Heart left ventricle (tissue), 16 donors: ENCODE data around the gene CHRNA3. TPM values are rescaled to one million over a fixed set of nuclear protein-coding genes. Genes with fewer than 3 reads are reported as not detected.
"Not testable (repeated sequence)": the region's sequence is repeated elsewhere in the genome, so short reads cannot be mapped to it uniquely, and the experiment has no call there.

ENCODE experiments used
- ATAC-seq, 4 donors: fragments of 200-7000 bp; cut with Tn5 transposase; one replicate each; pipeline ENCODE4 v1.9.1; 2020 to 2022; ENCODE audit warnings: moderate library complexity in 4 of 4, mild to moderate bottlenecking in 3 of 4, moderate number of reproducible peaks in 1 of 4
- DNase-seq, 5 donors: peaks; one replicate each; pipeline ENCODE4 v3.0.0-alpha.2; 2020
- H3K27ac ChIP-seq, 12 donors: fragments of 200-600 bp; sonication (generic) in 4 of 12; one replicate each; pipeline versions ENCODE4 v1.5.0 to v1.8.0; 2016 to 2022; ENCODE audit warnings: mild to moderate bottlenecking in 2 of 12
- H3K27me3 ChIP-seq, 9 donors: fragments of 200-600 bp; sonication (generic) in 2 of 9; one replicate each; pipeline versions ENCODE4 v1.5.1 to v1.8.0; 2016 to 2022; ENCODE audit warnings: mild to moderate bottlenecking in 3 of 9
- H3K36me3 ChIP-seq, 9 donors: fragments of 200-600 bp; sonication (generic) in 2 of 9; one replicate each; pipeline versions ENCODE4 v1.5.0 to v1.8.0; 2018 to 2022; ENCODE audit warnings: mild to moderate bottlenecking in 2 of 9
- H3K4me1 ChIP-seq, 12 donors: fragments of 200-600 bp; sonication (generic) in 4 of 12; one replicate each; pipeline versions ENCODE4 v1.5.0 to v1.8.0; 2016 to 2022; ENCODE audit warnings: mild to moderate bottlenecking in 3 of 12
- H3K4me3 ChIP-seq, 12 donors: fragments of 200-600 bp; sonication (generic) in 4 of 12; one replicate each; pipeline versions ENCODE4 v1.5.0 to v1.8.0; 2017 to 2022; ENCODE audit warnings: mild to moderate bottlenecking in 9 of 12, moderate library complexity in 4 of 12
- H3K9me3 ChIP-seq, 12 donors: fragments of 200-600 bp; sonication (generic) in 4 of 12; one replicate each; pipeline versions ENCODE4 v1.5.0 to v1.8.0; 2016 to 2022; ENCODE audit warnings: mild to moderate bottlenecking in 1 of 12
- POLR2A ChIP-seq, 2 donors: fragments of 450-650 bp; IDR thresholded peaks; one replicate each; pipeline ENCODE4 v1.6.1; 2017; ENCODE audit warnings: antibody characterized with exemption in 2 of 2, mild to moderate bottlenecking in 2 of 2, moderate library complexity in 2 of 2
- WGBS, 4 donors: extraction: QIAGEN DNeasy Blood & Tissue Kit in 2 of 4; methylation state at CpG; one replicate each; pipeline versions ENCODE4 v1.1.5 to v1.1.7; 2013 to 2018; 5-methylcytosine and 5-hydroxymethylcytosine counted together
- intact Hi-C, 10 donors: fragments of 100-400 bp; cut with DNase I; formaldehyde crosslinking; loops; one replicate each; pipeline versions ENCODE4 v1.11.1 to v1.14.2; 2022
- polyA plus RNA-seq, 2 donors: library from polyadenylated mRNA; stranded (reverse); fragments of 200-250 nt; gene quantifications; one replicate each; pipeline ENCODE4 v1.2.3, GENCODE V29; 2013
- total RNA-seq, 9 donors: library from RNA; depleted of rRNA in 2 of 9; stranded (reverse); fragments of >200 nt in 2 of 9; fragmentation: NEBNext Ultra II Directional in 3 of 9; extraction: Animal tissue kit (Norgen Biotek cat#: 25700) in 3 of 9; gene quantifications; one replicate each; pipeline versions ENCODE4 v1.1.0 to v1.2.4, GENCODE V29; 2016 to 2023
- TF ChIP-seq, protein P1 (sequence below), 12 donors: fragments of 200-600 bp; sonication (generic) in 4 of 12; IDR thresholded peaks; one replicate each; pipeline versions ENCODE4 v1.5.0 to v1.8.0; 2018 to 2022; ENCODE audit warnings: antibody characterized with exemption in 12 of 12, mild to moderate bottlenecking in 5 of 12
- donor health status: ischemic (EF 13 %, LVEDD 7.1; RV severe dilation, severe dysfunction).
- donor health status: healthy with polysubstance abuse.
- donor health status: DM: no; HTN: yes; CAD: no.
- donor health status: DM: no; HTN: no; CAD: no.
- donor health status: ischemic (EF 25% LVEDD 6.9; RV normal size, moderate dysfunction).
- donor health status: ischemic (EF 25% LVEDD 5.7; RV mildly dilated, moderate dysfunction).
- donor health status: healthy.
- donor health status: DM: yes; HTN: yes; CAD: no.
- donor health status: ischemic (EF 35%, LVEDD 5.7; RV mildly dilated, moderate dysfunction).
- donor health status: nonischemic (EF 11% LVEDD 7.7; RV severe dilation, severe dysfunction).
- donor health status: DM: yes; HTN: yes; CAD: no.
- donor health status: PGD.
- donor health status: ischemic (EF 29% LVEDD 5.4; RV normal size, mild dysfunction).
- donor health status: nonischemic (EF 23%, LVEDD 6.1; RV moderate dilation, normal function).

Gene CHRNA3
- total and polyA plus RNA-seq, 11 donors = 0.06 to 6.9 (median 0.30) TPM; not detected in 4

DNA sequence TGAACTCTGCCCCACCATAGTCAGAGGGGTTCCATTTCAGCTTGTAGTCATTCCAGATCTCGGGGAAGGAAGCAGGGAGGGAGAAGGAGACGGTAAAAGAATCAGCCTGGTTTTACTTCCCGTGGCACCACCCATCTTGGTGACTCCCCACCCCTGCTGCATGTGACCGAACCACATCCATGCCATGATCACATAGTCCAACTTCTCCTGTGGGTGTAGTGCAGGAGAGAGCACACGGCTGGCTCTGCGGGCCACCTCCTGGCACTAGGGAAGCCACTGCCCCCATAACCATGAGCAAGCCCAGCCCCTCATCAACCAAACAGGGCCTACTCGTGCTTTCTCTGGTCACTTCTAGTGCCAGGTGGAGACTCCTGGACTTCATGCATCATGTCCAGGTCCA, 3.7 kb downstream of the CHRNA3 start:
- intact Hi-C loops = loop anchor here in 2 of 10 donors (5.0 kb wide), 1 partner anchor 135 kb away; no protein-coding TSS in a partner anchor
- no peak overlapping the region for H3K27ac ChIP-seq
- H3K27me3 ChIP-seq = peaks cover 18 to 36% (median 23%) of the 10 kb centered on the region in 9 donors
- no peak overlapping the region for H3K4me3 ChIP-seq
- no peak for ATAC-seq
- TF ChIP-seq, protein P1, sequence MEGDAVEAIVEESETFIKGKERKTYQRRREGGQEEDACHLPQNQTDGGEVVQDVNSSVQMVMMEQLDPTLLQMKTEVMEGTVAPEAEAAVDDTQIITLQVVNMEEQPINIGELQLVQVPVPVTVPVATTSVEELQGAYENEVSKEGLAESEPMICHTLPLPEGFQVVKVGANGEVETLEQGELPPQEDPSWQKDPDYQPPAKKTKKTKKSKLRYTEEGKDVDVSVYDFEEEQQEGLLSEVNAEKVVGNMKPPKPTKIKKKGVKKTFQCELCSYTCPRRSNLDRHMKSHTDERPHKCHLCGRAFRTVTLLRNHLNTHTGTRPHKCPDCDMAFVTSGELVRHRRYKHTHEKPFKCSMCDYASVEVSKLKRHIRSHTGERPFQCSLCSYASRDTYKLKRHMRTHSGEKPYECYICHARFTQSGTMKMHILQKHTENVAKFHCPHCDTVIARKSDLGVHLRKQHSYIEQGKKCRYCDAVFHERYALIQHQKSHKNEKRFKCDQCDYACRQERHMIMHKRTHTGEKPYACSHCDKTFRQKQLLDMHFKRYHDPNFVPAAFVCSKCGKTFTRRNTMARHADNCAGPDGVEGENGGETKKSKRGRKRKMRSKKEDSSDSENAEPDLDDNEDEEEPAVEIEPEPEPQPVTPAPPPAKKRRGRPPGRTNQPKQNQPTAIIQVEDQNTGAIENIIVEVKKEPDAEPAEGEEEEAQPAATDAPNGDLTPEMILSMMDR (IDR thresholded peaks at IDR 0.05) = no peak
- TF ChIP-seq POLR2A (IDR thresholded peaks at IDR 0.05) = no peak
- H3K36me3 ChIP-seq = no peaks in the 10 kb centered on the region
- H3K4me1 ChIP-seq = peaks cover 0 to 31% (median 13%) of the 10 kb centered on the region in 12 donors
- DNase-seq = no peak
- WGBS, 4 donors = 64 to 84% (median 74%) methylated on average over 6 to 7 of the region's 7 CpGs
- no peaks in the 10 kb centered on the region for H3K9me3 ChIP-seq

DNA sequence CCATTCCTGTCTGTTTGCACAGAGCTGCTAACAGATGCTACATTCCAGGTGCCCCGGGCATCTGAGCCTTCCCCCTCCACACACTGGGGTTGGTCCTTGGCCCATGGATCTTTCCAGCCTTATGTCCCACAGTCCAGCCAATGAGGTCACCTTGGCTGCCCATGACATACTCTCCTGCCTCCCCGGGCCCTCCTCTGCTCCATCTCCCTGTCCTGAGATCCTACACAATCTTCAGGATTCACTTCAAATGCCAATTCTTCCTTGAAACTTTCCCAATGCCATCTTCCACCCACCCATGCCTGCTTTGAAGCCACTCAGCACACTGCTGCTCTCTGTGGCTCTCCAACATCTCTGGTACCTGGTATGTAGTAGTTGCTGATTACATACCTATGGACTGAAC, 4.3 kb downstream of the CHRNA3 start:
- Histone ChIP-seq H3K27me3 (peaks cover 16 to 31% (median 23%) of the 10 kb centered on the region in 9 donors), H3K4me1 (peaks cover 0 to 31% (median 13%) of the 10 kb centered on the region in 12 donors), H3K9me3 (no peaks in the 10 kb centered on the region), H3K4me3 (no peak overlapping the region), H3K27ac (no peak overlapping the region), H3K36me3 (no peaks in the 10 kb centered on the region)
- TF ChIP-seq POLR2A (IDR thresholded peaks at IDR 0.05) = no peak
- TF ChIP-seq, protein P1 (IDR thresholded peaks at IDR 0.05) = no peak
- DNase-seq (no peak), ATAC-seq (no peak)
- WGBS, 4 donors = 83 to 95% (median 89%) methylated on average over 2 of the region's 2 CpGs
- intact Hi-C loops = loop anchor here in 2 of 10 donors (5.0 kb wide), 1 partner anchor 136 kb away; no protein-coding TSS in a partner anchor

DNA sequence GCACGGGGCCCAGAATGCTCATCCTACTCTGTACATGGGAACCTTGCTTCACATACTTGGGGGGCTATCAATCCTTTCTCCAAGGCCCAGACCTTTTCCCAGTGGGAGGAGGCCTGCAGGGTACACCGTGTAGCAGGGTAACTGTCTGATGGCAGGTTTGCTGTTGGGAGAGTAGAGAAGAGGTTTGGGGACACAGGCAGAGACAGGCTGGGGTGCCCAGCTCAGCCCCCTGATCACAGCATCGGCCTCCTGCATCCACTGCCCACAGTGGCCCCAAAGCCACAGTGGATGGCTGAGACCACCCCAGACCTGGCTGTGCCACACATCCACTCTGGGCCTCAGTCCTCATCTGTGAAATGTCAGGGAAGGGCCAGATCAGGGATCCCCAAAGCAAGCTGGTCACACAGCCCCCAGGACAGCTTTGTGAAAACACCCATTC, 5.6 kb downstream of the CHRNA3 start:
- peaks cover 0 to 20% (median 7%) of the 10 kb centered on the region in 12 donors for H3K4me1 ChIP-seq
- intact Hi-C loops = loop anchor here in 2 of 10 donors (5.0 kb wide), 1 partner anchor 137 kb away; no protein-coding TSS in a partner anchor
- 40 to 88% (median 76%) methylated on average over 1 to 3 of the region's 3 CpGs for WGBS, 4 donors

DNA sequence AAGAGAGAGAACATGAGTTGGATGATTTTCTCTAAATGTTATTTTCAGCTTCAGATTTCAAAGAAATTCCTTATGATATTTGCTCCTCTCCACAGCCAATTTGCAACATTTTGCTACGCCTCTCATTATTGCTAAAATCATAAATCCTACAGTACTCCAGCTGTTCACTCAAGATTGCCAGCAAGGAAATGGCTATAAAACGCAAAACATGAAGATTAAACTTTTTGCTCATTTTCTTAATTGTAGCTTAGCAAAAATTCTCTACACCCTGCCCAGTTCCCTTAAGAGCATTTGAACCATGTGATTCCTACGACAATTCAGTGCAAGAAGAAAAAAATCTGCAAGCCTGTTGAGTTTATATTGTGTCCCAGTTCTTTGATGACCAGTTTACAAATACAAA, 6.8 kb downstream of the CHRNA3 start:
- 57 to 69% (median 64%) methylated on average over 3 of the region's 3 CpGs for WGBS, 4 donors
- intact Hi-C loops = no loop called here

More for the DNA sequence above, 5.6 kb downstream of the CHRNA3 start:
- Histone ChIP-seq H3K9me3 (no peaks in the 10 kb centered on the region), H3K27me3 (peaks cover 4 to 17% (median 15%) of the 10 kb centered on the region in 9 donors), H3K36me3 (no peaks in the 10 kb centered on the region), H3K4me3 (no peak overlapping the region), H3K27ac (no peak overlapping the region)
- ATAC-seq (no peak), DNase-seq (no peak)
- TF ChIP-seq, protein P1 (IDR thresholded peaks at IDR 0.05) = no peak
- no peak for TF ChIP-seq POLR2A (IDR thresholded peaks at IDR 0.05)

DNA sequence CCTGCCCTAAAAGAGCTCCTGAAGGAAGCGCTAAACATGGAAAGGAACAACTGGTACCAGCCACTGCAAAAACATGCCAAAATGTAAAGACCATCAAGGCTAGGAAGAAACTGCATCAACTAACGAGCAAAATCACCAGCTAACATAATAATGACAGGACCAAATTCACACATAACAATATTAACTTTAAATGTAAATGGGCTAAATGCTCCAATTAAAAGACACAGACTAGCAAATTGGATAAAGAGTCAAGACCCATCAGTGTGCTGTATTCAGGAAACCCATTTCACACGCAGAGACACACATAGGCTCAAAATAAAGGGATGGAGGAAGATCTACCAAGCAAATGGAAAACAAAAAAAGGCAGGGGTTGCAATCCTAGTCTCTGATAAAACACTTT, 11.2 kb downstream of the CHRNA3 start:
- H3K4me3 ChIP-seq, H3K9me3 ChIP-seq, ATAC-seq, H3K4me1 ChIP-seq, intact Hi-C loops, H3K27me3 ChIP-seq, DNase-seq, H3K27ac ChIP-seq, H3K36me3 ChIP-seq: not testable (repeated sequence)
- WGBS, 4 donors = 85 to 89% (median 88%) methylated on average over 2 to 3 of the region's 3 CpGs

More for the DNA sequence above, 6.8 kb downstream of the CHRNA3 start:
- Histone ChIP-seq H3K4me1 (peaks cover 0 to 9% (median 0%) of the 10 kb centered on the region in 12 donors), H3K27ac (no peak overlapping the region), H3K4me3 (no peak overlapping the region), H3K27me3 (peaks cover 0 to 6% (median 5%) of the 10 kb centered on the region in 9 donors), H3K9me3 (no peaks in the 10 kb centered on the region), H3K36me3 (no peaks in the 10 kb centered on the region)
- TF ChIP-seq, protein P1 (IDR thresholded peaks at IDR 0.05) = no peak
- no peak for TF ChIP-seq POLR2A (IDR thresholded peaks at IDR 0.05)
- no peak for ATAC-seq
- DNase-seq = no peak
